ENCODE results near the gene ACTBL2.

The ACTBL2 gene

DNA sequence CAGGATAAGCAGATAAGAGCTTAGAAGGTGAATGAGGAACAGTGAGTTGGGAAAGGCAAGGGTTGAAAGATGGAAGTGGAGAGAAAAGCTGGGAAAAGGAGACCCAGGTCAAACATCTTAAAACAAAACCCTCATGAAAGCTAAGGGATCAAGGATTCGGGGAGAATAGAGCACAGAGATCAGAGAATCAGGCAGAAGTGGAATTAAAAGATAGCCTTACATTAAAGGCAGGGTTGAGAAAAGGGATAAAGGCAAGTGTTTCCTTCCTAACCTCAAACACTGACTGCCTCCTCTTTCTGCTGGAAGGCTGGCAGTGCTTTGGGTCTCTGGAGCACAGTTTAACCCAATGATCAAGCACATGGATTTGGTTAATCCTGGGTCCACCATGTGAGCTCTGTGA is 28.7 kb upstream of the ACTBL2 start:
- CTCF ChIA-PET, result interaction anchor here (1.2 to 1.3 kb wide), 2 partner anchors 10 to 268 kb away, joined by 4 read pairs; no protein-coding TSS in a partner anchor
- TF ChIP-seq, protein P1, sequence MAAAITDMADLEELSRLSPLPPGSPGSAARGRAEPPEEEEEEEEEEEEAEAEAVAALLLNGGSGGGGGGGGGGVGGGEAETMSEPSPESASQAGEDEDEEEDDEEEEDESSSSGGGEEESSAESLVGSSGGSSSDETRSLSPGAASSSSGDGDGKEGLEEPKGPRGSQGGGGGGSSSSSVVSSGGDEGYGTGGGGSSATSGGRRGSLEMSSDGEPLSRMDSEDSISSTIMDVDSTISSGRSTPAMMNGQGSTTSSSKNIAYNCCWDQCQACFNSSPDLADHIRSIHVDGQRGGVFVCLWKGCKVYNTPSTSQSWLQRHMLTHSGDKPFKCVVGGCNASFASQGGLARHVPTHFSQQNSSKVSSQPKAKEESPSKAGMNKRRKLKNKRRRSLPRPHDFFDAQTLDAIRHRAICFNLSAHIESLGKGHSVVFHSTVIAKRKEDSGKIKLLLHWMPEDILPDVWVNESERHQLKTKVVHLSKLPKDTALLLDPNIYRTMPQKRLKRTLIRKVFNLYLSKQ (tag by site-specific recombination; IDR thresholded peaks at IDR 0.05; ENCODE audit: borderline replicate concordance), result no peak
- TF ChIP-seq ZNF792 (tag by site-specific recombination; IDR thresholded peaks at IDR 0.05), result no peak
- no peak for TF ChIP-seq SP7 (tag by site-specific recombination; IDR thresholded peaks at IDR 0.05)
- TF ChIP-seq ZNF549 (tag by site-specific recombination; IDR thresholded peaks at IDR 0.05), result no peak
- TF ChIP-seq, protein P2, sequence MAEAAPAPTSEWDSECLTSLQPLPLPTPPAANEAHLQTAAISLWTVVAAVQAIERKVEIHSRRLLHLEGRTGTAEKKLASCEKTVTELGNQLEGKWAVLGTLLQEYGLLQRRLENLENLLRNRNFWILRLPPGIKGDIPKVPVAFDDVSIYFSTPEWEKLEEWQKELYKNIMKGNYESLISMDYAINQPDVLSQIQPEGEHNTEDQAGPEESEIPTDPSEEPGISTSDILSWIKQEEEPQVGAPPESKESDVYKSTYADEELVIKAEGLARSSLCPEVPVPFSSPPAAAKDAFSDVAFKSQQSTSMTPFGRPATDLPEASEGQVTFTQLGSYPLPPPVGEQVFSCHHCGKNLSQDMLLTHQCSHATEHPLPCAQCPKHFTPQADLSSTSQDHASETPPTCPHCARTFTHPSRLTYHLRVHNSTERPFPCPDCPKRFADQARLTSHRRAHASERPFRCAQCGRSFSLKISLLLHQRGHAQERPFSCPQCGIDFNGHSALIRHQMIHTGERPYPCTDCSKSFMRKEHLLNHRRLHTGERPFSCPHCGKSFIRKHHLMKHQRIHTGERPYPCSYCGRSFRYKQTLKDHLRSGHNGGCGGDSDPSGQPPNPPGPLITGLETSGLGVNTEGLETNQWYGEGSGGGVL (tag by site-specific recombination; IDR thresholded peaks at IDR 0.05), result no peak
- TF ChIP-seq KLF17 (tag by site-specific recombination; IDR thresholded peaks at IDR 0.05), result no peak
- no peak for TF ChIP-seq ZNF341 (tag by site-specific recombination; IDR thresholded peaks at IDR 0.05; ENCODE audit: low read depth)
- TF ChIP-seq, protein P3, sequence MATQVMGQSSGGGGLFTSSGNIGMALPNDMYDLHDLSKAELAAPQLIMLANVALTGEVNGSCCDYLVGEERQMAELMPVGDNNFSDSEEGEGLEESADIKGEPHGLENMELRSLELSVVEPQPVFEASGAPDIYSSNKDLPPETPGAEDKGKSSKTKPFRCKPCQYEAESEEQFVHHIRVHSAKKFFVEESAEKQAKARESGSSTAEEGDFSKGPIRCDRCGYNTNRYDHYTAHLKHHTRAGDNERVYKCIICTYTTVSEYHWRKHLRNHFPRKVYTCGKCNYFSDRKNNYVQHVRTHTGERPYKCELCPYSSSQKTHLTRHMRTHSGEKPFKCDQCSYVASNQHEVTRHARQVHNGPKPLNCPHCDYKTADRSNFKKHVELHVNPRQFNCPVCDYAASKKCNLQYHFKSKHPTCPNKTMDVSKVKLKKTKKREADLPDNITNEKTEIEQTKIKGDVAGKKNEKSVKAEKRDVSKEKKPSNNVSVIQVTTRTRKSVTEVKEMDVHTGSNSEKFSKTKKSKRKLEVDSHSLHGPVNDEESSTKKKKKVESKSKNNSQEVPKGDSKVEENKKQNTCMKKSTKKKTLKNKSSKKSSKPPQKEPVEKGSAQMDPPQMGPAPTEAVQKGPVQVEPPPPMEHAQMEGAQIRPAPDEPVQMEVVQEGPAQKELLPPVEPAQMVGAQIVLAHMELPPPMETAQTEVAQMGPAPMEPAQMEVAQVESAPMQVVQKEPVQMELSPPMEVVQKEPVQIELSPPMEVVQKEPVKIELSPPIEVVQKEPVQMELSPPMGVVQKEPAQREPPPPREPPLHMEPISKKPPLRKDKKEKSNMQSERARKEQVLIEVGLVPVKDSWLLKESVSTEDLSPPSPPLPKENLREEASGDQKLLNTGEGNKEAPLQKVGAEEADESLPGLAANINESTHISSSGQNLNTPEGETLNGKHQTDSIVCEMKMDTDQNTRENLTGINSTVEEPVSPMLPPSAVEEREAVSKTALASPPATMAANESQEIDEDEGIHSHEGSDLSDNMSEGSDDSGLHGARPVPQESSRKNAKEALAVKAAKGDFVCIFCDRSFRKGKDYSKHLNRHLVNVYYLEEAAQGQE (tag by site-specific recombination; IDR thresholded peaks at IDR 0.05), result no peak
- TF ChIP-seq, protein P4, sequence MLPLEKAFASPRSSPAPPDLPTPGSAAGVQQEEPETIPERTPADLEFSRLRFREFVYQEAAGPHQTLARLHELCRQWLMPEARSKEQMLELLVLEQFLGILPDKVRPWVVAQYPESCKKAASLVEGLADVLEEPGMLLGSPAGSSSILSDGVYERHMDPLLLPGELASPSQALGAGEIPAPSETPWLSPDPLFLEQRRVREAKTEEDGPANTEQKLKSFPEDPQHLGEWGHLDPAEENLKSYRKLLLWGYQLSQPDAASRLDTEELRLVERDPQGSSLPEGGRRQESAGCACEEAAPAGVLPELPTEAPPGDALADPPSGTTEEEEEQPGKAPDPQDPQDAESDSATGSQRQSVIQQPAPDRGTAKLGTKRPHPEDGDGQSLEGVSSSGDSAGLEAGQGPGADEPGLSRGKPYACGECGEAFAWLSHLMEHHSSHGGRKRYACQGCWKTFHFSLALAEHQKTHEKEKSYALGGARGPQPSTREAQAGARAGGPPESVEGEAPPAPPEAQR (tag by site-specific recombination; IDR thresholded peaks at IDR 0.05), result no peak
- no peak for TF ChIP-seq ZNF704 (tag by site-specific recombination; IDR thresholded peaks at IDR 0.05)
- TF ChIP-seq, protein P5, sequence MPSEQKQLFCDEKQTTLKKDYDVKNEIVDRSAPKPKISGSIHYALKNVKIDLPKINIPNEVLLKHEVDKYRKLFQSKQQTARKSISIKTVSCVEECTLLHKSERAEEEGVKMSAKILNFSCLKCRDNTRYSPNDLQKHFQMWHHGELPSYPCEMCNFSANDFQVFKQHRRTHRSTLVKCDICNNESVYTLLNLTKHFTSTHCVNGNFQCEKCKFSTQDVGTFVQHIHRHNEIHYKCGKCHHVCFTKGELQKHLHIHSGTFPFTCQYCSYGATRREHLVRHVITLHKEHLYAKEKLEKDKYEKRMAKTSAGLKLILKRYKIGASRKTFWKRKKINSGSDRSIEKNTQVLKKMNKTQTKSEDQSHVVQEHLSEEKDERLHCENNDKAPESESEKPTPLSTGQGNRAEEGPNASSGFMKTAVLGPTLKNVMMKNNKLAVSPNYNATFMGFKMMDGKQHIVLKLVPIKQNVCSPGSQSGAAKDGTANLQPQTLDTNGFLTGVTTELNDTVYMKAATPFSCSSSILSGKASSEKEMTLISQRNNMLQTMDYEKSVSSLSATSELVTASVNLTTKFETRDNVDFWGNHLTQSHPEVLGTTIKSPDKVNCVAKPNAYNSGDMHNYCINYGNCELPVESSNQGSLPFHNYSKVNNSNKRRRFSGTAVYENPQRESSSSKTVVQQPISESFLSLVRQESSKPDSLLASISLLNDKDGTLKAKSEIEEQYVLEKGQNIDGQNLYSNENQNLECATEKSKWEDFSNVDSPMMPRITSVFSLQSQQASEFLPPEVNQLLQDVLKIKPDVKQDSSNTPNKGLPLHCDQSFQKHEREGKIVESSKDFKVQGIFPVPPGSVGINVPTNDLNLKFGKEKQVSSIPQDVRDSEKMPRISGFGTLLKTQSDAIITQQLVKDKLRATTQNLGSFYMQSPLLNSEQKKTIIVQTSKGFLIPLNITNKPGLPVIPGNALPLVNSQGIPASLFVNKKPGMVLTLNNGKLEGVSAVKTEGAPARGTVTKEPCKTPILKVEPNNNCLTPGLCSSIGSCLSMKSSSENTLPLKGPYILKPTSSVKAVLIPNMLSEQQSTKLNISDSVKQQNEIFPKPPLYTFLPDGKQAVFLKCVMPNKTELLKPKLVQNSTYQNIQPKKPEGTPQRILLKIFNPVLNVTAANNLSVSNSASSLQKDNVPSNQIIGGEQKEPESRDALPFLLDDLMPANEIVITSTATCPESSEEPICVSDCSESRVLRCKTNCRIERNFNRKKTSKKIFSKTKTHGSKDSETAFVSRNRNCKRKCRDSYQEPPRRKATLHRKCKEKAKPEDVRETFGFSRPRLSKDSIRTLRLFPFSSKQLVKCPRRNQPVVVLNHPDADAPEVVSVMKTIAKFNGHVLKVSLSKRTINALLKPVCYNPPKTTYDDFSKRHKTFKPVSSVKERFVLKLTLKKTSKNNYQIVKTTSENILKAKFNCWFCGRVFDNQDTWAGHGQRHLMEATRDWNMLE (tag by site-specific recombination; conservative IDR thresholded peaks at IDR 0.05; ENCODE audit: low read depth), result no peak
- TF ChIP-seq SCRT2 (tag by site-specific recombination; IDR thresholded peaks at IDR 0.05), result no peak
- no peaks in the 10 kb centered on the region for H3K9me3 ChIP-seq (ENCODE audit: control insufficient read depth, insufficient read depth, low read depth, low read length)
- POLR2A ChIA-PET, result no interaction called here
- no peak overlapping the region for H3K27ac ChIP-seq (ENCODE audit: extremely low read depth, low read depth, low read length)
- no peak overlapping the region for H3K4me3 ChIP-seq (ENCODE audit: low read depth, low read length)
- H3K36me3 ChIP-seq (ENCODE audit: control insufficient read depth in 2 of 2, insufficient read depth in 1 of 2, low read length in 2 of 2), result no peaks in the 10 kb centered on the region
- no peaks in the 10 kb centered on the region for H3K4me1 ChIP-seq (ENCODE audit: control insufficient read depth, insufficient read depth, low read length)

Data from HEK293 (cell line).